Frontal cortex (tissue), 4 donors: ENCODE data around the gene TRMT11. TPM values are rescaled to one million over a fixed set of nuclear protein-coding genes. Genes with fewer than 3 reads are reported as not detected.
"Not testable (repeated sequence)": the region's sequence is repeated elsewhere in the genome, so short reads cannot be mapped to it uniquely, and the experiment has no call there.

ENCODE experiments used
- DNase-seq, 2 donors: peaks; one replicate each; pipeline ENCODE4 v3.0.0; 2012; ENCODE audit warnings: low spot score in 2 of 2
- FAIRE-seq: peaks from 2 replicates; lab custom pipeline; 2012; peaks lifted over from hg19 to GRCh38; lab: Jason Lieb, UNC
- total RNA-seq: library from RNA; depleted of rRNA; stranded (reverse); fragments of >200 nt; gene quantifications from one replicate; pipeline ENCODE4 v1.2.3, GENCODE V29; 2014
- donor health status: control.
- donor health status: control.
- donor health status: control.

Gene TRMT11
- total RNA-seq, 1 donor from 2014 or later = 23.2 TPM

DNA sequence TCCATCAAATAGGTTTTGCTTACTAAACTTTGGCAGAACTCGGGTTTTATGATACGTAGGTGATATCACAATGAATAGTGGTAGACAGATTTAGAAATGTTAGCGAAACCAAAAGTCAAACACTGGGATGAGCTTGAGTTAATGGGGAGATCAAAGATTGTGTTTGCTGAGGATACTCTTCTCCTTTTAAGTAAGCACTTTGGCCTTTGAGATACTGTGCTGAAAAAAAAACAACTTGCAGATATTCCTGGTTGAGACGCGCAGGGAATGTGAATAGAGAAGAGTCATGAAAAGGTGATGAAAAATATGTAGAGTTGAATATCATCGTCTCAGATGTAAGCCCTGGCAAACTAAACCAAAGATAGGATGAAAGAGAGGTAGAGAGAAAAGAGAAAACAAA, 48.3 kb downstream of the TRMT11 start:
- FAIRE-seq (no peak), DNase-seq (no peak)

DNA sequence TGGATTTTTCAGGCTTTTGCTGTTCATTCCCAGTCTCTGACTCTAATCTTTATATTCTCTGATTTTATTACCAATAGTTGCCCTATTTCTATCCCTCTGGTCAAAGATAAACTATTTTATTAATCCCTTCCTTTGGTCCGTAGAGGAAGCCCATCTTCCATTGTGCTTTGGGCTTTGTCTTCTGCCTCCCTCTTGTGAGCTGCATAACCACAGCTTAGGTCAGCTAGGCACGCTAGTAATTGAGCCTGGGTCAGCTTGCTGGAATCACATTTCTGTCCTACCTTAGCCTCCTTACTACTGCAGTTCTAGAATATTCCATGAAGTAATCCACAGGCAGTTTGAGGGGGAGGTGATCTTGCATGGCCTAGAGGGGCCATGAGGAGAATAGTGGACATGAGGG, 49.4 kb downstream of the TRMT11 start:
- FAIRE-seq (no peak), DNase-seq (no peak)

DNA sequence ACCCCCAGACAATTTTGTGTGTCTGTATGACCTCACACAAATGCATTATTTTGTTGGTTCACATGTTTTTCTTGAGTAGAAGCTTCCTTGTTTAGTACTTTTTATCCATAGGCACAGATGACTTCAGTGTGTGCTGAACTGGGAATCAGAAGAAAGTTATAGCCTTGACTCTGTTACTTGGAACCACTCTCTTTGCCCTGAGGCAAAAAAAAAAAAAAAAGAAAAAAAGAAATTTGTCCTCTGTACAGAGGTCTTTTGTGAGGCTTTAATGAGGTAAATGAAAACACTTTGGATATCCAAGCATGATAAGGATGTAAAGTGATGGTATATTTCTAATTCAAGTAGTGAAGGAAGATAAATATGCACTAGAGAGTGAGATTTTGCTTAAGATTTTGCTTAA, 51.9 kb downstream of the TRMT11 start:
- FAIRE-seq (no peak), DNase-seq (no peak)

DNA sequence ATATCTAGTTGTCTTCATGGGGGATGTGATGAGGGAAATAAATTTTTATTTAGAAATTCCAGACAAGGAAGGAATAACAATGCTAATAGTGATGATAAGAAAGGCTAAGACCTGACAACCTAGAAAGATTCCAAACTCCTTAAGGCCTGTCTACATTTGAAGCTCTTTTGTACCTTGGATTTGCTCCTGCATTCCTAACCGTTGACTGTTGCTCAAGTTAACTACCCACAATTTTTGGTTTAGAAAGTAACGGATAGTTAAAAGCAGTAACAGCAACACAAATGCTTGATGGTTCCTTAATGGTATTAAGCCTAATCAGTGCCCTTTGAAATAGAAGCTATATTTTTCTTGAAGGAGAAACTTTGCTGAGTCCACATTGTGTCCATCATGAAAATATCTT, 52.9 kb downstream of the TRMT11 start:
- FAIRE-seq (no peak), DNase-seq (no peak)

DNA sequence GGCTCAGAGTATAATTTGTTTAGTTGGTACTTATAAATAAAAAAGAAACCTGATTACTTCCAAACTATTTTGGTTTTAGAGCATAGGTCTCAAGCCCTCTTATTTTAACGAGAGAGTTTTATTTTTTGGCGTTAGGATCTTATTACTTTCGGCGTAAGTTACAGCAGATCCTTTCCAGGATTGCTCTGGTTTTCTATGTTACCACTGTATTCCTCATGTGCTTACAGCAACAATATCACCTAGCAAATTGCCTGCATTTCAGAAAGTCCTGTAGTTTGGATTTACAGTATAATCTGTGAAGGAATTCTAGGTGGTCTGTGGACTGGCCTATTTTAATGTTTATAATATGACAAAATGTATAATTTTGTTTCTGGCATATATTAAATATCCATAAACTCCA, 54.1 kb downstream of the TRMT11 start:
- FAIRE-seq = no peak
- DNase-seq = no peak

DNA sequence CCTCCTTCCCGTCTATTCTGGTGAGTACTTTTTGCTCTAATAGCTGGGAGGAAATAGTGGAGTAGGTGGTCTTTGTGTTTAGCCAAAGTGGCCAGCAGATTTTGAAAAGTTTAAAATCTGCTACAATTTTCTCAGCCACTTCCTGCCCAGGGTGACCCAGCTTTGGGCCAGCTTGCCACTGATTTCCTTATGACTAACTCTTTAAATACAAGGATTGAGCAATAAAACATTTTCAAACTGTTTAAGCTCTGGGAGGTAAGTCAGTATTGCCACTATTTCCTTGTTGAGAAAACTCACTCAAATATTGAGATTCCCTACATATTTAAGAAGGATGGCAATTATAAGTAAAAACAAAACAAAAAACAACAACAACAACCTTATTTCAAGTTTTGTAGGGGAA, 54.5 kb downstream of the TRMT11 start:
- FAIRE-seq (no peak), DNase-seq (no peak)

DNA sequence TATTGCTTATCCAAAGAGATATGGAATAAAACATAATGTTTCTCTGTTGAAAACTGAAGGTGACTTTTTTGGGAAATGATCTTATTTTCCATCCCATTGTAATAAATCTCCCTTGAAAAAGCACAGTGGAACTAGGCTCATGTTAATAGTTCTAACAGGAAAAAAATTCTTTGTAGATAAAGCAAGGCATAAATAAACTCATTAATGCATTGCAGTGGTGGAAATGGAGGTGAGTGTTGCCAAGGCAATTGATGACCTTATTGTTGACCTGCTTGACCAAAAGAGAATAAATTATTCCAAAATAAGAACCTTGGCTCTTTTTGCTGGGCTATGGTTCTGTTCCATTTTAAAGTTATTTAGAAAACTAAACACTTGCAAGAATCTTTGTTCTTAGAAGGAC, 55.2 kb downstream of the TRMT11 start:
- FAIRE-seq (no peak), DNase-seq (no peak)

DNA sequence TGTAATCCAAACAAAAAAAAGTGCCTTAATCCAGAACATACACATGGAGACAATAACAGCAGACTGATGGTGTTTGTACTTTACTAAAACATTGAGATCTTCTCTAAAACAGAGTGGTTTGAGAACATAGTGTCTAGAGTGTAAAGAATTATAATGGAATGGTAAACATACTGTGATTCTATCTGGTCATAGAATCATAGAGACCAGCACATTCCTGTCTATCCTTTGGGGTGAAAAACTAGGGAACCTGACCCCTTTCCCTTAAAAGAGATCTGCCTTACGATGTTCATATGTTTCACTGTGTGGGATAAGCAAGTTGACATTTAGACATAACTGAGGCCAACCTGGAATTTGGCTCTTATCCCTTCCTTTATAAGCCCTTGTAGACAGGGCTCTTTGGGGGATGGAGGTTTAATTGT, 55.7 kb downstream of the TRMT11 start:
- no peak for DNase-seq
- no peak for FAIRE-seq

DNA sequence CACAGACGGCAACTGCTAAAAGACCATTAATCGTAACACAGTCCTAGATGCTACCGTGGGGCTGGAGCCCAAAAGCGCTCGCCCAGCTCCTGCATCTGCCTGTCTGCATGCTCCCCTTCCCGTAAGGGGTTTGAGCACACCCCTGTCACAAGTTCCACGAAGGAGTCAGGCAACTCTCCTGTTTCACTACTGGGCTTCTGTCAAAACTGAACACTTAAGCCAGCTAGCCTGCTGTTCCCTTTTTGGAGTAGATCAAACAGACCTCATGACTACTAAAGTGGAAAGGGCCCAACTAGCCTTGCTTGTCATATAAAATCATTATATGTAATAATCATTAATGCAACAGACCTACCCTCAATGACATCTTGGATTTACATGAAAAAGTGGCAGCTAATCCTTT, 61.3 kb downstream of the TRMT11 start:
- DNase-seq (no peak), FAIRE-seq (no peak)

DNA sequence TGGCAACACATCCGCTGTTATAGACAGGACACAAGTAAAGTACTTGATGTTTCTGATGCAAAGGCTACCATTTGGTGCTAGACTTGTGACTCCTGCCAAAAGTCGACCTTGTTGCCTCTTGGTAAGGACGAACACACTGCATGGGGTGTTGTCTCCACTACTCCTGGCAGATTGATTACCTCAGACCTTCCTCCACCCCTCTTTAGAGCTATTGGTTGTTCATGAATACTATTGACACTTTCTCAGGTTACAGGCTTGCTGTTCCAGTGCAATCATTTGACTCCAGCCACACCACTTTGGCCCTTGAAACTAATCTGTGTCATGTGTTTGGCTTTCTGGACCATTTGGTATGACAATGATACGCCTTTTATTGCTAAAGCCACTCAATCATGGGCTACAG, 62.3 kb downstream of the TRMT11 start:
- DNase-seq (no peak), FAIRE-seq (no peak)

DNA sequence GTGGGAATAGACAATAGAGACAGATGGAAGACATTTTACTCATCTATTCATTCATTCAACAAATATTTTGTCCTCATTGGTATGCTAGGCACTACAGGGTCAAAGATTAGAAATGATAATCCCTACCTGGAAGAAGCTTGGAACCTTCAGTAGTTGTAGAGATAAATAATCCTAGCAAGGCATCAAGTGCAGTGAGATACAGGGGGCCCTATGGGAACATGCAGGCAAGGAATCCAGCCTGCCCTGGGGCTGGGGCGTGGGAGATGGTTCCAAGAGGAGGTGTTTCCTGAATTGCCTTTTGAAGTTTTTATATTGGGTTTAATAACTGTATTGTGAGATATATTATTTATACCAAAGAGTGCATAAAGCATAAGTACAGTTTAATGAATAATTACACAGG, 64.5 kb downstream of the TRMT11 start:
- DNase-seq (no peak), FAIRE-seq (no peak)

DNA sequence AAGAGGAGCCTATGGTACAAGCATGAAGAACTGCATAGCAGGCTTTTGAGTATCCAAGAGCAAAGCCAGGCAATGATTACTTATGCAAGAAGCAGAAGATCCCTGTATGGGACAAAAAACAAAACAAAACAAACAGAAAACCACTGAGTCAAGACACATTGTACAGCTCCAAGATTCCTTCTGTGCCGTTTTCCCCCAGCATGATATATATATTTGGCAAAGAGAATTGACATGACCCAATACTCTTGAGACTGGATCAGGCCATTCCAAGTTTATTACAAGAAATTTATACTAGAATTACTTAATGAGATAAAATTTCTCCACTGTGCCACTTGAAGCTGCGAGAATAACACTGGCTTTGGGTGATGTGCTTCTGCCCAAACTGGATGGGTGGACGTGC, 65.5 kb downstream of the TRMT11 start:
- DNase-seq = no peak
- no peak for FAIRE-seq

DNA sequence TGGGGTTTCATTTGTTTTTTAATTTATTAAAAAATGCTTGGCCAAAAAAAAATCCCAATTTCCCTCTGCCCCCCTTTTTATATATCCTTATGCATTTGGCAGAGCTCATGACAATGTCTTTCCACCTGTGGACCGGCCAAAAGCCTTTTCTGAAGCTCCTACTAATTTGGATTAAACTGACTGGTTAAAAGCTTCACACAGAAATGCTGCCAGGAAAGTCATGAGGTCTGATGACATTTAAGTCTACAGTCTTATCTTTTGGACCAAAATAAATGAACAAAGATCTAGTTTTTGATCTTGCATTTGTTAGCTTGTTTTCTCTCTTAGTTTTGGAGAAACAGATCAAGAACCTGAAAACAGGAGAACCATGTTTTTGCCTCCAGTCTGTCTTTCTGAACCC, 66.1 kb downstream of the TRMT11 start:
- DNase-seq (no peak), FAIRE-seq (no peak)

DNA sequence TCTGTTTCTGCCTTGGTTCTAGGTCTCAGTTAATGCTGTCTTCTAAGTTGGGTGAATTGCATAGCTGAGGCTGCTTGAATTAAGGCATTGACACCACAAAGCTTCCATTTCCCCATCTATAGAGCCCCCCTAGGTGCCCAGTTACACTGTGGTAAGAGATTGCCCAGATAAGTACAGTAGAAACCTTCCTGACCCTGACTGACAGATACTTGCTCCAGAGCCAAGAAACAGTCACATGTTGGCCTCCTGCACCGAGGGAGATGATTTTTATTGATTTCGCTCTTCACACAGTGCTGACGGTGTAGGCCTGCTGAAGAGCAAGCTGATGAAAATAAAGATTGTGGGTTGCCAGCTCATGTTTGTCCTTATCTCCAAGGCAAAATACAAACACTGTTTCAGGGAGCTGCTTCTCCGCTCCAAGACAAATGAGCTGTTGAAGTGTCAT, 67.9 kb downstream of the TRMT11 start:
- DNase-seq = no peak
- FAIRE-seq = no peak

DNA sequence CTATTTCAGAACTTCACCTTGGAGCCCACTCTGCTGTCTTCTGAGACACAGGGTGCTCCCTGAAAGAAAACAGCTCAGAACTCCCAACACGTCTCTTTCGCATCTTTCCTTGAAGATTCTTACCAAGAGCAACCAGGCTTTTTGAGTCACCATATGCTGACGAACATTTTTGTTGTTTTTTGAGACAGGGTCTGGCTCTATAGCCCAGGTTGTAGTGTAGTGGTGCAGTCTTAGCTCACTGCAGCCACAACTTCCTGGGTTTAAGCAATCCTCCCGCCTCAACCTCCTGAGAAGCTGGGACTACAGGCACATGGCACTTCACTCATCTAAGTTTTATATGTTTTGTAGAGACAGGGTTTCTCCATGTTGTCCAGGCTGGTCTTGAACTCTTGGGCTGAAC, 68.5 kb downstream of the TRMT11 start:
- DNase-seq (no peak), FAIRE-seq (no peak)

DNA sequence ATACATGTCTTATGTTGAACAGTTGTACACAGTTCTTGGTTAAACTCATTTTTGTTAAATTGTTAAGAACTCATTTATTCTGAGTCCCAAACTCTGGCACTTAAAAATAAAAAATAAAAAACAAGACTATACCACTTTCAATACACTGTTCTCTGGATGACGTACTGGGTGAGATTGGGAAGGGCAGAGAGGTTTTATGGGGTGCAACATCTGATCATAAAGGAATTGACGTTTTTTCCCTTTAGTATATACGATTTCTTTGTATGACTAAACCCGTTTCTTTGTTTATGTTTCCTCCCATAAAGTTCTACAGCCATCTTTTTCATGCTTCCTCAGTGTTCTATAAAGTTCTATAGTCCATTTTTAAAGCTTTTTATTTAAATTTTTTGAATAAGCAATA, 69.1 kb downstream of the TRMT11 start:
- DNase-seq = no peak
- no peak for FAIRE-seq

DNA sequence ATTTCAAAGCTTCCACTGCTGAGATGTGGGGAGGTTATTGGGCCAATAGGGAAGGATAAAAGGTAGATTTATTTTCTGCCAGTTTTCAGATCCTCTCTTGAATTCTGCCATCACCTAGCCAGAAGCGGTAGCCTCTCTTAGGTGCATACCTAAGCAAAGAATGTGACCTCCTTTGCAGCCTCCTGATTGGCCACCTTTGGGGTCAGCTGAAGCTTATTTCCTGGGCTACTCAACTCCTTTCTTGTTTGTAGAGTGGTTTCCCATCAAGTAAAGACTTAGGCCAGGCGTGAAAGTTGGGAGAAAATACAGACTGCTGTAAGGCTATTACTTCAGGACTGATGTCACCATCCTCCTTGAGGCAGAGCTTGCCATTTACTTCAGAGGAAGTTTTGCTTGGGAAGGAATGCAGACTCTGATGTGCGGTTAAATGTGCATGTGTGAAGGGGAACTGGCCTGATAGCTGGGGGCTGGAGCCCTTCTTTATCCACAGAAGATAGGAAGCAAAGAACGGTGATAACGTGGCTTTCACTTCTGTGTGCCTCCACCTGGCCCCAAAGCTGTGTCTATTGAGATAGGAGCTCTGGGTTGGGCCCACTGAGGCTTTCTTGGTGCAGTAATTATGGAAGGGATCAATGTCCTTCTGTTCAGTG, 70.1 kb downstream of the TRMT11 start:
- FAIRE-seq (no peak), DNase-seq (no peak)

DNA sequence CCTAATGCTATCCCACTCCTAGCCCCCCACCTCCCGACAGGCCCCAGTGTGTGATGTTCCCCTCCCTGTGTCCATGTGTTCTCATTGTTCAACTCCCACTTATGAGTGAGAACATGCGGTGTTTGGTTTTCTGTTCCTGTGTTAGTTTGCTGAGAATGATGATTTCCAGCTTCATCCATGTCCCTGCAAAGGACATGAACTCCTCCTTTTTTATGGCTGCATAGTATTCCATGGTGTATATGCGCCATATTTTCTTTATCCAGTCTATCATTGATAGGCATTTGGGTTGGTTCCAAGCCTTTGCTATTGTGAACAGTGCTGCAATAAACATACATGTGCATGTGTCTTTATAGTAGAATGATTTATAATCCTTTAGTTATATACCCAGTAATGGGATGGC, 71.7 kb downstream of the TRMT11 start:
- DNase-seq, FAIRE-seq: not testable (repeated sequence)

DNA sequence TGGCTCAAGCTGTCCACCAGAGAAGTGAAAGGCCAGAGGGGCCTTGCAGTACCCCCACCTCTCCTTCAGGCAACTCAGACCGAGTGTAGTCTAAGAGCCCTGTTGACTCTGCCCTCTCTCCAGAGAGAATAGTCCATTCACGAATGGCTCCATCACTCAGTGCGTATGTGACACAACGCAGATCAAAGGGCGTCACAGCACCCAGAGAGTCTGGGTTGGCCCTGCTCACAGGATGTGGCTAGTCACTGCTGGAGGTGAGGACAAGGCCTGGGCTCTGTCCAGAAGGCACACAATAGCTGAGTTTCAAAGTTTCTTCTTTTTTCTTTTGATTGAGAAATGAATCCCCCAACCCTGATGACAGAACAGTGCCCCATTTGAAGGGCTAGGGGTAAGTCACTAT, 74.1 kb downstream of the TRMT11 start:
- no peak for DNase-seq

DNA sequence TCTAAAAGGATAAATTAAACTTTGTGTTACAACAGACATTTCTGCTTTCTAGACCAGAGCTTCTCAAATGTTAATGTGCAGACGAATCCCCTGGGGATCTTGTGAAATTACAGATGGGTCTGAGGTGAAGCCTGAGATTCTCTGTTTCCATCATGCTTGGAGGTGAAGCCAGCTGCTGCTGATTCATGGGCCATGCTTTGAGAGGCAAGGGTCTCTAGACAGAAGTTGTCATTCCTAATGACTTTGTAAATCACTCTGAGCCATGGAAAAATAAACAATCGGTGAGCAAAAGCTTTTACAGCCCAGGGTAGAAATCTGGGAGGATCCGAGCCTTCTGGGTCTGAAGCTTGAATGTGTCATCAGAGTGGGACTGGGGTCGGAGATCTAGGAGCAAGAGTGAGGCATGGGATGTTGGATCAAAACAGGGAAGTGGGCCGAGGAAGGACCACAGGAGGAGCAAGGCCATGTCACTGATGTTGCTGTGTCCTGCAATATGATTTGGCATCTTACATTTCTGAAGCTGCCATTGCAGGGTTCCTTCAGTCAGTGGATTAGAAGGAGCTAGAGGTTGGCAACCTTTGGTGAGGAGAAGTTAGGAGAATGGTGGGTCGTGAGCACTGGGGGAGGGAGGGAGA, 77.3 kb downstream of the TRMT11 start:
- DNase-seq = no peak
- FAIRE-seq = no peak

More for the DNA sequence above, 74.1 kb downstream of the TRMT11 start:
- no peak for FAIRE-seq

DNA sequence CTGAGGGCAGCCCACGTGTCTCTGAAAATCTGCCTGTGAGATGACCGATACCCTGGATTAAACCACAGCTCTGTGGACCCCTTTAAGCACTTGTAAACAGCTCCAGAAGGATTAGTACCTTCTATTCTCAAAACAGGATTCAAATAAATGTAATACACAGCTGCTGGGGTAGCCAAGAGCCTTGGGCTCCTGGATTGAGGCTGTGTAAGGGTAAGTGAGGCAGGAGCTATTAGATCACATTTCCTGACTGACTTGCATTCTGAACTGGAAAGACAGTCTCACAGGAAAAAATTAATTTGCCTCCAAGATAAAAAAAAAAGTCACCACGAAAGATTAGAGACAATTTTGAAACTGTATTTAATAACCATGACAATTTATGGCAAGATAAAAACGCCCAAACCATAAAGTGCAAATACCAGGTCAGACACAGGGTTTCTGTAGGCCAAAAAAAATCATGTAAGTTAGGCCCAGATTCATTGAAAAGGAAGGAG, 78.0 kb downstream of the TRMT11 start:
- no peak for DNase-seq
- no peak for FAIRE-seq
